ENCODE measurements around the gene ACAD10. TPM values are rescaled to one million over a fixed set of nuclear protein-coding genes. Genes with fewer than 3 reads are reported as not detected.
A peak's percentile ranks its signal among the peaks of the same experiment; 100 is the strongest.

Gene ACAD10
- total RNA-seq, 1 donor from 2014 or later = 16.9 TPM

GRCh38 chr12:111756681-111757080 lies 70.8 kb downstream of the ACAD10 start:
- Mint-ChIP-seq H3K27ac (ENCODE audit: unreplicated experiment) (no peak overlapping the region), H3K36me3 (ENCODE audit: low read depth, unreplicated experiment) (peaks cover 8% of the 10 kb centered on the region), H3K27me3 (ENCODE audit: low read depth, unreplicated experiment) (peaks cover 9% of the 10 kb centered on the region), H3K9me3 (ENCODE audit: unreplicated experiment) (no peaks in the 10 kb centered on the region), H3K4me1 (ENCODE audit: low read depth, unreplicated experiment) (peaks cover 16% of the 10 kb centered on the region), H3K4me3 (ENCODE audit: unreplicated experiment) (no peak overlapping the region)
- DNase-seq (ENCODE audit: low read depth) = no peak
- no peaks in the 10 kb centered on the region for H3K9me3 ChIP-seq (ENCODE audit: insufficient read depth, low read depth, low read length)
- no peaks in the 10 kb centered on the region for H4K20me1 ChIP-seq (ENCODE audit: insufficient read depth, low read length)
- no peak overlapping the region for H3K27ac ChIP-seq (ENCODE audit: low read depth, low read length)
- no peak overlapping the region for H3K4me2 ChIP-seq (ENCODE audit: low read length)
- H3K9ac ChIP-seq (ENCODE audit: low read length) = no peak overlapping the region
- H3K79me2 ChIP-seq (ENCODE audit: insufficient read depth, low read length) = no peaks in the 10 kb centered on the region
- H3K4me1 ChIP-seq (ENCODE audit: insufficient read depth, low read length) = peaks cover 16% of the 10 kb centered on the region
- H3K27me3 ChIP-seq (ENCODE audit: insufficient read depth, low read length) = no peaks in the 10 kb centered on the region
- TF ChIP-seq EZH2 (IDR thresholded peaks at IDR 0.05; ENCODE audit: insufficient read depth, low read length) (no peak), CTCF (IDR thresholded peaks at IDR 0.05; ENCODE audit: insufficient read depth, low read depth, low read length) (no peak)
- H3K4me3 ChIP-seq (ENCODE audit: insufficient read depth, low read depth, low read length) = no peak overlapping the region
- FAIRE-seq = no peak
- no peaks in the 10 kb centered on the region for H3K36me3 ChIP-seq (ENCODE audit: insufficient read depth, low read length)
- no peak overlapping the region for H2AFZ ChIP-seq (ENCODE audit: low read depth, low read length)

GRCh38 chr12:111757361-111758119 lies 71.7 kb downstream of the ACAD10 start:
- TF ChIP-seq CTCF (IDR thresholded peaks at IDR 0.05; ENCODE audit: insufficient read depth, low read depth, low read length) (no peak), EZH2 (IDR thresholded peaks at IDR 0.05; ENCODE audit: insufficient read depth, low read length) (no peak)
- H3K27ac Mint-ChIP-seq (ENCODE audit: unreplicated experiment) = peak overlapping the region; percentile 86
- peaks cover 16% of the 10 kb centered on the region for H3K4me1 ChIP-seq (ENCODE audit: insufficient read depth, low read length)
- H3K36me3 Mint-ChIP-seq (ENCODE audit: low read depth, unreplicated experiment) = peaks cover 8% of the 10 kb centered on the region
- H2AFZ ChIP-seq (ENCODE audit: low read depth, low read length) = no peak overlapping the region
- H3K36me3 ChIP-seq (ENCODE audit: insufficient read depth, low read length) = no peaks in the 10 kb centered on the region
- no peaks in the 10 kb centered on the region for H4K20me1 ChIP-seq (ENCODE audit: insufficient read depth, low read length)
- H3K9ac ChIP-seq (ENCODE audit: low read length) = no peak overlapping the region
- DNase-seq (ENCODE audit: low read depth) = peak; percentile 57
- H3K9me3 ChIP-seq (ENCODE audit: insufficient read depth, low read depth, low read length) = no peaks in the 10 kb centered on the region
- no peaks in the 10 kb centered on the region for H3K9me3 Mint-ChIP-seq (ENCODE audit: unreplicated experiment)
- H3K4me3 ChIP-seq (ENCODE audit: insufficient read depth, low read depth, low read length) = no peak overlapping the region
- peaks cover 12% of the 10 kb centered on the region for H3K27me3 Mint-ChIP-seq (ENCODE audit: low read depth, unreplicated experiment)
- peaks cover 16% of the 10 kb centered on the region for H3K4me1 Mint-ChIP-seq (ENCODE audit: low read depth, unreplicated experiment)
- H3K4me3 Mint-ChIP-seq (ENCODE audit: unreplicated experiment) = no peak overlapping the region
- H3K27me3 ChIP-seq (ENCODE audit: insufficient read depth, low read length) = no peaks in the 10 kb centered on the region
- FAIRE-seq = no peak
- H3K27ac ChIP-seq (ENCODE audit: low read depth, low read length) = no peak overlapping the region
- H3K79me2 ChIP-seq (ENCODE audit: insufficient read depth, low read length) = no peaks in the 10 kb centered on the region
- peak overlapping the region; percentile 32 for H3K4me2 ChIP-seq (ENCODE audit: low read length)

GRCh38 chr12:111758120-111758561 lies 72.3 kb downstream of the ACAD10 start:
- H3K36me3 Mint-ChIP-seq (ENCODE audit: low read depth, unreplicated experiment) = peaks cover 8% of the 10 kb centered on the region
- FAIRE-seq = no peak
- H3K9me3 ChIP-seq (ENCODE audit: insufficient read depth, low read depth, low read length) = no peaks in the 10 kb centered on the region
- peaks cover 16% of the 10 kb centered on the region for H3K4me1 ChIP-seq (ENCODE audit: insufficient read depth, low read length)
- peak overlapping the region; percentile 86 for H3K27ac Mint-ChIP-seq (ENCODE audit: unreplicated experiment)
- peaks cover 16% of the 10 kb centered on the region for H3K4me1 Mint-ChIP-seq (ENCODE audit: low read depth, unreplicated experiment)
- no peak overlapping the region for H3K4me3 Mint-ChIP-seq (ENCODE audit: unreplicated experiment)
- no peak overlapping the region for H3K4me3 ChIP-seq (ENCODE audit: insufficient read depth, low read depth, low read length)
- no peaks in the 10 kb centered on the region for H3K9me3 Mint-ChIP-seq (ENCODE audit: unreplicated experiment)
- no peaks in the 10 kb centered on the region for H3K27me3 ChIP-seq (ENCODE audit: insufficient read depth, low read length)
- TF ChIP-seq EZH2 (IDR thresholded peaks at IDR 0.05; ENCODE audit: insufficient read depth, low read length) = no peak
- peak overlapping the region; percentile 32 for H3K4me2 ChIP-seq (ENCODE audit: low read length)
- no peaks in the 10 kb centered on the region for H3K79me2 ChIP-seq (ENCODE audit: insufficient read depth, low read length)
- H2AFZ ChIP-seq (ENCODE audit: low read depth, low read length) = no peak overlapping the region
- H3K27ac ChIP-seq (ENCODE audit: low read depth, low read length) = no peak overlapping the region
- H3K27me3 Mint-ChIP-seq (ENCODE audit: low read depth, unreplicated experiment) = peaks cover 17% of the 10 kb centered on the region
- no peaks in the 10 kb centered on the region for H4K20me1 ChIP-seq (ENCODE audit: insufficient read depth, low read length)
- DNase-seq (ENCODE audit: low read depth) = no peak
- no peak overlapping the region for H3K9ac ChIP-seq (ENCODE audit: low read length)
- H3K36me3 ChIP-seq (ENCODE audit: insufficient read depth, low read length) = no peaks in the 10 kb centered on the region
